Measurements from ENCODE around the gene TAF4.
"Not testable (repeated sequence)": the region's sequence is repeated elsewhere in the genome, so short reads cannot be mapped to it uniquely, and the experiment has no call there.

Gene TAF4

DNA sequence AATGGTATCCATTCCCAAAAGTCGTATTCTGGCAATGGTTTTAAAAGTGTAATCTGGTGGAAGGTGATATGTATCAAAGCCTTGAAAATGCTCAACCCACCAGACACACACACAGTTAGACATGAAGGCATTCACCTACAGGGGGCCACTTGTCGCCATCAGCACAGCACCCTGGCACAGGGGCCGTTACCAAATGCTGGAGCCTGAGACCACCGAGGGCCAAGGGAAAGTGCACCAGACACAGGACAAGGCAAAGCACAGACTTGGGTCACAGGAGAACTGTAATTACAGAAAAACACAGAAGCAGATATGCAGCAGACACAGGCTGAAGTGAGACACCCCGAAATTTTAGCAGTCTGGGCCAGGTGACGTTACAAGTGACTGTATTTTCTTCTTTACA lies 9.3 kb downstream of the TAF4 start:
- DNase-seq (ENCODE audit: low read depth): no peak
- no peak for TF ChIP-seq CTCF (conservative IDR thresholded peaks at IDR 0.05; ENCODE audit: control insufficient read depth, insufficient read depth, low read depth, low read length)
- no peak overlapping the region for H3K4me3 ChIP-seq (ENCODE audit: control insufficient read depth, low read depth, low read length)

DNA sequence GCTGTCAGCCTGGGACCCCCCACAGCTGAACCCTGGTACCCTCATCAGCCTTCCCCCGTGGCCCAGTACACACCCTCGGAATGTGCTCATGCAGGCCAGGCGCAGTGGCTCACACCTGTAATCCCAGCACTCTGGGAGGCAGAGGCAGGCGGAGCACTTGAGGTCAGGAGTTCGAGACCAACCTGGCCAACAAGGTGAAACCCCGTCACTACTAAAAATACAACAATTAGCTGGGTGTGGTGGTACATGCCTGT lies 9.9 kb downstream of the TAF4 start:
- not testable (repeated sequence) for DNase-seq (ENCODE audit: low read depth); H3K4me3 ChIP-seq (ENCODE audit: control insufficient read depth, low read depth, low read length)

DNA sequence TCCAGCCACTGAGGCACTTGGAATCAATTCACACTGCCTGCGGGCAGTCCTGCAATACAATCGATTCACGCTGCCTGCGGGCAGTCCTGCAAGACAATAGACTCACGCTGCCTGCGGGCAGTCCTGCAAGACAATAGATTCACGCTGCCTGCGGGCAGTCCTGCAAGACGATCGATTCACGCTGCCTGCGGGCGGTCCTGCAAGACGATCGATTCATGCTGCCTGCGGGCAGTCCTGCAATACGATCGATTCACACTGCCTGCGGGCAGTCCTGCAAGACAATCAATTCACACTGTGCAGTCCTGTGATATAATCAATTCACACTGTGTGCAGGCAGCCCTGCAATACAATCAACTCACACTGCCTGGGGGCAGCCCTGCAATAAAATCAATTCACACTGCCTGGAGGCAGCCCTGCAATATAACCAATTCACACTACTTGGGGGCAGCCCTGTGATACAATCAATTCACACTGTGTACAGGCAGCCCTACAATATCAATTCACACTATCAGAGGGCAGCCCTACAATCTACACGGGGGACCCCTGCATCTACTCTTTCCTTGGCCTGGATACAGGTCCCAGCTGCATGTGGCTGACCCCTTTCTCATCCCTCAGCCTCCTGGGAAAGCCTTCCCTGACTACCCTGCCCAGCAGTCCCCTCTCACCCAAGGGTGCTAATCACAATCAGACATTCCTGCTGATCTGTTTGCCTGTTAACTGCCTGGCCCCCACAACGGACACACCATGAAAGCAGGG lies 10.4 kb downstream of the TAF4 start:
- no peak overlapping the region for H3K4me3 ChIP-seq (ENCODE audit: control insufficient read depth, low read depth, low read length)
- no peak for TF ChIP-seq CTCF (conservative IDR thresholded peaks at IDR 0.05; ENCODE audit: control insufficient read depth, insufficient read depth, low read depth, low read length)
- DNase-seq (ENCODE audit: low read depth): no peak

- no peak overlapping the region for H3K4me3 ChIP-seq (ENCODE audit: control insufficient read depth, low read depth, low read length)
- TF ChIP-seq CTCF (conservative IDR thresholded peaks at IDR 0.05; ENCODE audit: control insufficient read depth, insufficient read depth, low read depth, low read length): no peak
- DNase-seq (ENCODE audit: low read depth): no peak
Measured at GRCh38 chr20:62054451-62054953, 11.2 kb downstream of the TAF4 start.

- TF ChIP-seq CTCF (conservative IDR thresholded peaks at IDR 0.05; ENCODE audit: control insufficient read depth, insufficient read depth, low read depth, low read length): no peak
- no peak for DNase-seq (ENCODE audit: low read depth)
- no peak overlapping the region for H3K4me3 ChIP-seq (ENCODE audit: control insufficient read depth, low read depth, low read length)
Measured at GRCh38 chr20:62053465-62054196, 12.1 kb downstream of the TAF4 start.

DNA sequence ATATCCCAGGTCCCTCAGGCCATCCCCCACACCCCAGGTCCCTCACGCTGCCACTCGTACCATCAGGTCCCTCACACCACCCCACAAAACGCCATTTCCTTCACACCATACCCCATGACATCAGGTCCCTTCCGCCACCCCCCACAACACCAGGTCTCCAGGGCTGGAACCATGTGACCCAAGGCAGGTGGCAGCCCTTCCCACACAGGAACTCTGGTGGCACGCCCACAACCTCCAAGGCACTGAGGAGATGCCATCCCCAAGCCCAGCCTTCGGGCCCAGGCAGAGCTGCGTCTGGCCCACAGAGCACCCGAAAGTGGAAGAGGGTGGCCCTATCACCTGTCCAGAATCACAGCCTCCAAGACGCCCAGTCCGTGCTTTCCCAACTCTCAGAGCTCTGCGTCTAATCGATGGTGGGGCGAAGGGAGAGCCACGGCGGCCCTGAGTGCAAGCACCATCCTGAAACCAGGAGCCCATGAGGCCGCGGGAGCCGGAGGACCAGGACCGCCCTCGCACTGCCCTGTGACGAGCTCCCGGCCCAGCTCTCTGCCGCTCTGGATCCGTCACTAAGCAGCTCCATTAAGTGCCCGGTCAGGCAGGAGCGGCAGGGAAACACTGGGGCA lies 12.7 kb downstream of the TAF4 start:
- TF ChIP-seq CTCF (conservative IDR thresholded peaks at IDR 0.05; ENCODE audit: control insufficient read depth, insufficient read depth, low read depth, low read length): no peak
- DNase-seq (ENCODE audit: low read depth): no peak
- H3K4me3 ChIP-seq (ENCODE audit: control insufficient read depth, low read depth, low read length): no peak overlapping the region

DNA sequence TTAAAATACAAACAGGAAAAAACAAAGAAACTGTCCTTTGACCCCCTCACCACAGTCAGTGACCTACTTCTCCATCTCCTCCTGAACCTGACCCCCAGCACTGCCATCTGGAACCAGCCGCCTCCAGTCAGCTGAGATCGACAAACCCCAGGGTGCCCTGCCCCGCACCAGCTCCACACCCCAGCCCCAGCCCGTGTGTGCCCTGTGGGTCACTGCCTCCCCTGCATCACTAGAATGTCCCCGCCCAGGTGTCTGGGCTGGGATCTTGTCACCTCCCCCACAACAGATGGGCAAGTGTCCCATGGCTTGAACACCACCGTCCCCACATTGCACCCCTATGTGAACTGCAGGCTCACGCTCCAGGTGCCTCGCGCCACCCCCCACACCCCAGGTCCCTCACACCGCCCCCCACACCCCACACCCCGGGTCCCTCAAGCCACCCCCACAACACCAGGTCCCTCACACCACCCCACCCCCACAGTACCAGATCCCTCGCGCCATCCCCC lies 13.3 kb downstream of the TAF4 start:
- no peak for DNase-seq (ENCODE audit: low read depth)
- H3K4me3 ChIP-seq (ENCODE audit: control insufficient read depth, low read depth, low read length): no peak overlapping the region

More for the DNA sequence above, 13.3 kb downstream of the TAF4 start:
- TF ChIP-seq CTCF (conservative IDR thresholded peaks at IDR 0.05; ENCODE audit: control insufficient read depth, insufficient read depth, low read depth, low read length): no peak

Measured in fibroblast of mammary gland (primary cell).